ENCODE measurements around the gene SPAG8. TPM values are rescaled to one million over a fixed set of nuclear protein-coding genes. Genes with fewer than 3 reads are reported as not detected.
A peak's percentile ranks its signal among the peaks of the same experiment; 100 is the strongest.

Gene SPAG8, protein sequence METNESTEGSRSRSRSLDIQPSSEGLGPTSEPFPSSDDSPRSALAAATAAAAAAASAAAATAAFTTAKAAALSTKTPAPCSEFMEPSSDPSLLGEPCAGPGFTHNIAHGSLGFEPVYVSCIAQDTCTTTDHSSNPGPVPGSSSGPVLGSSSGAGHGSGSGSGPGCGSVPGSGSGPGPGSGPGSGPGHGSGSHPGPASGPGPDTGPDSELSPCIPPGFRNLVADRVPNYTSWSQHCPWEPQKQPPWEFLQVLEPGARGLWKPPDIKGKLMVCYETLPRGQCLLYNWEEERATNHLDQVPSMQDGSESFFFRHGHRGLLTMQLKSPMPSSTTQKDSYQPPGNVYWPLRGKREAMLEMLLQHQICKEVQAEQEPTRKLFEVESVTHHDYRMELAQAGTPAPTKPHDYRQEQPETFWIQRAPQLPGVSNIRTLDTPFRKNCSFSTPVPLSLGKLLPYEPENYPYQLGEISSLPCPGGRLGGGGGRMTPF
- total RNA-seq (2014; rRNA removed; shearing (Covaris generic)) (1.1 and 3.9 TPM in 2 replicates), total RNA-seq (2022) (3.6 and 5.1 TPM in 2 replicates), Bru-seq, nascent RNA (percentile 40 among the genes with signal in this experiment), BruChase-seq, experiment 1, labeled RNA remaining after a 6-hour chase (percentile 33 among the genes with signal in this experiment), BruChase-seq, experiment 2, labeled RNA remaining after a 2-hour chase (percentile 33 among the genes with signal in this experiment)
- long read RNA-seq, partial matches to known transcripts, result 1 of 2 reads
- long read RNA-seq, other reads (novel, unspliced or antisense), result 0 of 2 reads

DNA sequence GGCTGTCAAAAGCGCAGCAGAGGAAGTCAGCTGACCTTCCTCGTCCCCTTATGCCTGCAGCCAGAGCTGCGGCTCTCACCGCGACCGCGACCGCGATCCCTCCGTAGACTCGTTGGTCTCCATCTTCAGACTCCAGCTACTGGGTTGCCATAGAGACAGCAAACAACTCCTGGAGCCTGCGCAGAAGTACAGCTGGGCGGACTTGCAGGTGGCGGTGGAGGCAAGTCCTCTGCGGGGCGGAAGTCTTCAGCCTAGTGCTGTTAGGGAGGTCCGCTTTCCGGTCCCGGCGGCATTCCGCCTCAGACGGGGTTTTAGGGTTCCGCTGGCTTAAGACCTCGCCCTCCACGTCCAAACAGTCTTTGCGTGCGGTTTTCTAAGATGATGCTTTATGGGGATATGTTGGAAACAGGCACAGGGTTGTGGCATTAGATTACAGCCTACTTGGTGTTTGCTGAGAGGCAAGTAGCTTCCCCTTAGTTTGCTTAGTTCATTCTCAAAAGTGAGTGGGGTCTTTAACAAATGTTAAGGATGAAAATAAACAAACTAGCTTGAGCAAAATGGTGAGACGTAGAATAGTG lies at the start of gene SPAG8:
TSS of gene SPAG8 (minus strand) at position 238 of the 578 bp plus-strand sequence. CDS start at position 123, 115 bp downstream.
- H3K9me2 ChIP-seq (ENCODE audit: insufficient read depth, low read length), result no peaks in the 10 kb centered on the region
- BruUV-seq (replicated peaks), result no TSS peak
- H3K9me3 ChIP-seq (ENCODE audit: low read length), result 0 out of 2 replicates have a peak, but pooled peaks cover 4% of the 10 kb centered on the region
- peak within 1 kb of the TSS; percentile 60 for H3K27ac ChIP-seq (ENCODE audit: low read depth, low read length, poor library complexity, severe bottlenecking)
- H2AFZ ChIP-seq (ENCODE audit: low read length), result peak within 1 kb of the TSS; percentile 83
- intact Hi-C loops (cut with micrococcal nuclease; ENCODE audit: unreplicated experiment), result loop anchor here (1.0 to 5.0 kb wide), 2 partner anchors 80 to 190 kb away; partner anchors contain the start of genes CREB3 and TLN1
- POLR2A ChIA-PET, result interaction anchor here (0.6 to 1.8 kb wide), 11 partner anchors 11 to 193 kb away, joined by 3 to 5 read pairs (median 4); no protein-coding TSS in a partner anchor
- peaks cover 29% of the 10 kb centered on the region for H3K4me1 ChIP-seq (ENCODE audit: insufficient read depth, low read length, poor library complexity, severe bottlenecking)
- H3K4me2 ChIP-seq (ENCODE audit: low read length), result peak within 1 kb of the TSS; percentile 93
- peak; percentile 98 for DNase-seq (ENCODE audit: low spot score)
- H3K79me2 ChIP-seq (ENCODE audit: insufficient read depth, low read depth, low read length), result peaks cover 10% of the 10 kb centered on the region; the same call in 1 of the 2 replicates
- no peaks in the 10 kb centered on the region for H3K36me3 ChIP-seq (ENCODE audit: insufficient read depth, low read length)
- no peak for TF ChIP-seq CTCF (conservative IDR thresholded peaks at IDR 0.05; ENCODE audit: low read length)
- no peak for TF ChIP-seq EZH2phosphoT487 (IDR thresholded peaks at IDR 0.05; ENCODE audit: borderline replicate concordance, low read depth, low read length)
- CTCF ChIA-PET (ENCODE audit: unreplicated experiment), result interaction anchor here (0.6 kb wide), 1 partner anchor 22 kb away, joined by 3 read pairs; no protein-coding TSS in a partner anchor
- H3K4me3 ChIP-seq (ENCODE audit: low read depth, low read length, poor library complexity, severe bottlenecking), result peak within 1 kb of the TSS; percentile 67
- no peaks in the 10 kb centered on the region for H4K20me1 ChIP-seq (ENCODE audit: insufficient read depth, low read length)

DNA sequence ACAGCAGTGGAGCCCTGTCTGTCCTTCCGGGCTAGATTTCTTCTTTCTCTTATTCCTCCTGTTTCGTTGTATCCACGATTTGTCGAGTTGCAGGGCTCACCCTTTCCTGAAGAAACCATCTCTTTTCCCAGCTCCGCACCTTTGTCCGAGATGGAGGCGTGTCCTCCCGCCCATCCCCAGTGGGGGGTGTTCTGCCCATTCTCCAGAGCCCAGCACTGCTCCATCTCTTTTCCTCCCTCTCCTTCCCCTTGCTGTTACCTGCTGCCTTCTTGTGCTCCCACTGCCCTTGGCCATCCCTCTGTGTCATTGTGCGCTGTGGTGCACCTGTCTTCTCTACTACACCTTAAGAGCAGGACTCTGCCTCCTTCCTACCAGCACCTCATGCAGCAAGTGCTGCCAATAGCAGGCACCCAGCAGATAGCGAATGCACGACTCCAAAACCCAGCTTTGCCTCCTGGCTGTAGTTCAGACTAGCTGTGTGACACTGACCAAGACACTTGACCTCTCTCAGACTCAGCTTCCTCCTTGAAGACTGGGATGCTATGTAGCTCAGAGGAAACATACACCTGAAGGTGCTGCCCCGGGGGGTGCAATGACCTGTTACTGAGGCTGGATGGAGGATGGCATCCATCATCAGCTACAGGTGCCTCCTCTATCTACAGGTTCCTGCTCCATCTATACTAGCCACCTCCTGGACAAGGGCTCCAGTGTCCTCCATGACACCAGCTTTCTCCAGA lies 49.3 kb upstream of the SPAG8 start:
- no peak for TF ChIP-seq EZH2phosphoT487 (IDR thresholded peaks at IDR 0.05; ENCODE audit: borderline replicate concordance, low read depth, low read length)
- no peak for TF ChIP-seq CTCF (conservative IDR thresholded peaks at IDR 0.05; ENCODE audit: low read length)
- Histone ChIP-seq H3K27ac (ENCODE audit: low read depth, low read length, poor library complexity, severe bottlenecking) (no peak overlapping the region), H3K9me3 (ENCODE audit: low read length) (no peaks in the 10 kb centered on the region), H2AFZ (ENCODE audit: low read length) (no peak overlapping the region), H3K4me2 (ENCODE audit: low read length) (no peak overlapping the region), H3K4me3 (ENCODE audit: low read depth, low read length, poor library complexity, severe bottlenecking) (no peak overlapping the region), H4K20me1 (ENCODE audit: insufficient read depth, low read length) (no peaks in the 10 kb centered on the region), H3K9me2 (ENCODE audit: insufficient read depth, low read length) (no peaks in the 10 kb centered on the region), H3K4me1 (ENCODE audit: insufficient read depth, low read length, poor library complexity, severe bottlenecking) (no peaks in the 10 kb centered on the region), H3K79me2 (ENCODE audit: insufficient read depth, low read depth, low read length) (no peaks in the 10 kb centered on the region), H3K36me3 (ENCODE audit: insufficient read depth, low read length) (no peaks in the 10 kb centered on the region)
- ChIA-PET CTCF (ENCODE audit: unreplicated experiment) (no interaction called here), POLR2A (interaction anchor here (1.2 kb wide), 1 partner anchor 133 kb away, joined by 3 read pairs; no protein-coding TSS in a partner anchor)
- intact Hi-C loops (cut with micrococcal nuclease; ENCODE audit: unreplicated experiment), result no loop called here
- no TSS peak for BruUV-seq (replicated peaks)
- DNase-seq (ENCODE audit: low spot score), result no peak
